Astrocyte (in vitro differentiated cells and primary cell): Measurements from ENCODE around the gene FAP.

Experiments
- CTCF ChIP-seq: IDR thresholded peaks from 2 replicates; pipeline ENCODE4 v1.5.1; 2011; ENCODE audit warnings: low read depth, mild to moderate bottlenecking, inconsistent platforms, low read length, moderate library complexity; ENCODE audit not compliant: insufficient read depth
- EZH2 ChIP-seq: IDR thresholded peaks from 2 replicates; pipeline ENCODE4 v1.6.1; 2012; ENCODE audit warnings: mild to moderate bottlenecking, low read length, inconsistent platforms; ENCODE audit not compliant: insufficient read depth

GRCh38 chr2:162185541-162186232 is 57.6 kb downstream of the FAP start:
- TF ChIP-seq EZH2 (no peak), CTCF (no peak)
